Cardiac fibroblast (primary cell): ENCODE results near the gene MYD88.
A peak's percentile ranks its signal among the peaks of the same experiment; 100 is the strongest.

Experiments used
- DNase-seq, 2 donors: peaks; one replicate each; pipeline versions ENCODE4 v3.0.0 to v3.0.0-alpha.2; 2010; ENCODE audit warnings: low read depth in 2 of 2
- H3K4me3 ChIP-seq, 2 donors: replicated peaks in 1 of 2; 1 replicate in 1 of 2; 2 replicates in 1 of 2; pipeline ENCODE4 v1.5.1; 2011; ENCODE audit warnings: low read depth in 2 of 2, low read length in 2 of 2, mild to moderate bottlenecking in 2 of 2, moderate library complexity in 1 of 2
- CTCF ChIP-seq: IDR thresholded peaks from one replicate; pipeline ENCODE4 v1.5.1; 2011; ENCODE audit warnings: low read depth, mild to moderate bottlenecking, low read length, inconsistent platforms

MYD88 gene

GRCh38 chr3:38151667-38152265 lies 13.3 kb downstream of the MYD88 start:
- no peak for TF ChIP-seq CTCF
- peak in 1 of 2 donors; percentile 73 for DNase-seq
- no peak overlapping the region for H3K4me3 ChIP-seq

- no peak for DNase-seq
- TF ChIP-seq CTCF = no peak
- no peak overlapping the region for H3K4me3 ChIP-seq
These were observed 14.1 kb downstream of the MYD88 start for GRCh38 chr3:38152609-38153008.

- TF ChIP-seq CTCF = no peak
- no peak overlapping the region for H3K4me3 ChIP-seq
- DNase-seq = no peak
These were observed 14.8 kb downstream of the MYD88 start for GRCh38 chr3:38153221-38153620.

GRCh38 chr3:38154033-38154494 lies 15.6 kb downstream of the MYD88 start:
- TF ChIP-seq CTCF = no peak
- peak; percentile 91 to 92 for DNase-seq
- H3K4me3 ChIP-seq = no peak overlapping the region

- no peak for TF ChIP-seq CTCF
- DNase-seq = no peak
- H3K4me3 ChIP-seq = no peak overlapping the region
These were observed 16.3 kb downstream of the MYD88 start for GRCh38 chr3:38154625-38155255.

GRCh38 chr3:38155825-38156224 lies 17.4 kb downstream of the MYD88 start:
- no peak overlapping the region for H3K4me3 ChIP-seq
- no peak for TF ChIP-seq CTCF
- DNase-seq = no peak
